Activated T-cell treated with anti-CD3 and anti-CD28 coated beads for 4 hours (primary cell): ENCODE data around the gene SLC39A9.
"Not testable (repeated sequence)": the region's sequence is repeated elsewhere in the genome, so short reads cannot be mapped to it uniquely, and the experiment has no call there.

Source experiments
- DNase-seq: peaks from one replicate; pipeline ENCODE4 v3.0.0-alpha.2; 2020

SLC39A9 gene

GRCh38 chr14:69428289-69428998 lies 30.0 kb downstream of the SLC39A9 start:
- no peak for DNase-seq

DNA sequence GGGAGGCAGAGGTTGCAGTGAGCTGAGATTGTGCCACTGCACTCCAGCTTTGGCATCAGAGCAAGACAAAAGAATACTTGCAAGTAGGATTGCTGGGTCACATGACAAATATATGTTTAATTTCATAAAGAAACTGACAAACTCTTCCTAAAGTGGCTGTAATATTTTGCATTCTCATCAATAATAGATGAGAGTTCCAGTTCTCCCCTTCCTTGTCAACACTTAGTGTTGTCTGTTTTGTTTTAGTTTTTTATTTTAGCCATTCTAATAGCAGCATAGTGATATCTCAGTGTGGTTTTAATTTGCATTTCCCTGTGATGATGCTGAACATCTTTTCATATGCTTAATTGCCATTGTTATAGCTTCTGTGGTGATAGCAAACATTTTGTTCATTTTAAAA lies 31.2 kb downstream of the SLC39A9 start:
- no peak for DNase-seq

GRCh38 chr14:69430306-69430939 lies 31.9 kb downstream of the SLC39A9 start:
- no peak for DNase-seq

- no peak for DNase-seq
Measured at GRCh38 chr14:69432364-69432763, 33.9 kb downstream of the SLC39A9 start.

- no peak for DNase-seq
Measured at GRCh38 chr14:69439521-69440270, 41.2 kb downstream of the SLC39A9 start.

- no peak for DNase-seq
Measured at GRCh38 chr14:69441948-69442347, 43.5 kb downstream of the SLC39A9 start.

GRCh38 chr14:69443296-69443805 lies 44.9 kb downstream of the SLC39A9 start:
- no peak for DNase-seq

DNA sequence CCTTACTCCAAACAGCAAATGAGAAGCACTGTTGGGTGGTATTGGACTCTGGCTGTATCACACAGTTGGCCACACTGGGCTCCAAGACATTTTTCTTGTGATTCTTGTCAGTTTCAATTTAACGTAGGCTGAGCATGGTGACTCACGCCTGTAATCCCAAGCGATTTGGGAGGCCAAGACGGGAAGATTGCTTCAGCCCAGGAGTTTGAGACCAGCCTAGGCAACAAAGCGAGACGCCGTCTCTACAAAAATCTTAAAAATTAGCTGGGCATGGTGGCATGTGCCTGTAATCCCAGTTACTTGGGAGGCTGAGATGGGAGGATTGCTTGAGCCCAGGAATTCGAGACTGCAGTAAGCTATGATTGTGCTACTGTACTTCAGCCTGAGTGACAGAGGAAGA lies 50.7 kb downstream of the SLC39A9 start:
- DNase-seq: no peak

DNA sequence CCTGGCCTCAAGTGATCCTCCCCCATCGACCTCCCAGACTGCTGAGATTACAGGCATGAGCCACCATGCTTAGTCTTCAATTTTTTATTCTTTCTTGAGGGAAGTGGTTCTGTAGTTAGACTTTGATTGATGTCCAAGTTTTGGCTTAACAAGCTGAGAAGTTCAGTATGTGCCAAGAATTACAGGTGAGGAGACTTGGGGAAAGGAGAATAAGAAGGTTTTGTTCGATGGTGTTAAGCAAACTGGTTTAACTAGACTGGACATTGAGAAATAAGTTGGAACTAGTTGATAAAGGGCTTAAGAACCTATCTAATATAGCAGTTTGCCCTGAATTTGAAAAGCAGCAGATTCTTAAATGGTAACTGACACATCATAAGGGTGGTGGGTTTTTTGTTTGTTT lies 53.4 kb downstream of the SLC39A9 start:
- DNase-seq: no peak

DNA sequence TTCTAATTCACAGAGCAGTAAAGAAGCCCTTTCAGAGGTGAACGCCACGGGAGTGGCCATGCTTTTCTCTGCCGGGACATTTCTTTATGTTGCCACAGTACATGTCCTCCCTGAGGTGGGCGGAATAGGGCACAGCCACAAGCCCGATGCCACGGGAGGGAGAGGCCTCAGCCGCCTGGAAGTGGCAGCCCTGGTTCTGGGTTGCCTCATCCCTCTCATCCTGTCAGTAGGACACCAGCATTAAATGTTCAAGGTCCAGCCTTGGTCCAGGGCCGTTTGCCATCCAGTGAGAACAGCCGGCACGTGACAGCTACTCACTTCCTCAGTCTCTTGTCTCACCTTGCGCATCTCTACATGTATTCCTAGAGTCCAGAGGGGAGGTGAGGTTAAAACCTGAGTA lies 59.9 kb downstream of the SLC39A9 start:
- no peak for DNase-seq

GRCh38 chr14:69459122-69459521 lies 60.6 kb downstream of the SLC39A9 start:
- no peak for DNase-seq

GRCh38 chr14:69460093-69460701 lies 61.7 kb downstream of the SLC39A9 start:
- peak; percentile 25 for DNase-seq

- no peak for DNase-seq
Measured at GRCh38 chr14:69464379-69464778, 65.9 kb downstream of the SLC39A9 start.

DNA sequence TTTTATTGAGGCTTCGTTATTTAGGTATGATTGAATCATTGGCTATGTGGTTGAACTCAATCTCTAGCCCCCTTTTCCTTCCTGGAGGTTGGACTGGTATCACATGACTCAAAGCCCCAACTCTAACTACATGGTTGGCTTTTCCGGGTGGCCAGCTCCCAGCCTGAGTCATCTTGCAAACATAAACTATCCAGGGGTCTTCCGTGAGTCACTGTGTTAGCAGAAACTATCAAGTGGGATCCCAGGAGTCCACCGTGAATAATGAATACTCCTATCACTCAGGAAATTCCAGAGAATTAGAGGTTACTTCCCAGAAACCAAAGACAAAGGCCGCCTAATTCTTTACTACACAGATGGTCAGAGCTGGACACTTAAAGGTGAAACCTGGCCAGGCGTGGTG lies 66.3 kb downstream of the SLC39A9 start:
- no peak for DNase-seq

DNA sequence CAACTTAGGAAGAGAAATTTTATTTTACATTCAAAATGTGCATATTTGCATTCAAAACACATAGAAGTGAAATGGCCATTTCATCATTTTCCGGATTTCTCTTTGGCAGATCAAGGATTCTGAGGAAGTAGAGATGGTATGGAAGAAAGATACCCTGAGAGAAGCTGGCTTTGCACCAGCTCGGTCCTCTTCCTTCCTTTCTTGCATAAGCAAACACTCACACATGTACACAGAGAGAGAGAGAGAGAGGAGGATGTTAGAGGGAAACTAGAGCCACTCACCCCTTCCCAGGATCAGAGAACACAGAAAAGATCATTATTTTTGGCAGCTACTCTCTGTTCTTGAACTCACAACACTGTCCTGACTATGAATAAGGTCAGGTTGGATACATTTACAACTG lies 70.5 kb downstream of the SLC39A9 start:
- DNase-seq: no peak

DNA sequence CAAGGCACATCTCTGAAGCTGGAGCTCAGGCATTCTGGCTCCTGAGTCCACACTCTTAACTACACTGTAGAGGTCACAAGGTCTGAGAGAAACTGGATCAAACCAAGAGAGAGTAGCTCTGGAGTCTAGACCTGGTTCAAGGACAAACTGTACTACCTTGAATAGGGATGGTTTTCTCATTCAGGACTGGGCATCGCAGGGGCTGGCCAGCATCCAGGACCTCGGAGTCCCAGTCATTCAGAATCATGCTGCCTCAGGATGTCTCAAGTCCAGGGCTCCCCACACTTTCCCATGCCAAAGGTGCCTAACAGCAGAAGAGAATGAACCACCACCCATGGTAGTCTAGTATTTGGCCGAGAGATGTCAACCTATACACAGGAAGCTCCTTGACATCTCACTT lies 72.9 kb downstream of the SLC39A9 start:
- no peak for DNase-seq

DNA sequence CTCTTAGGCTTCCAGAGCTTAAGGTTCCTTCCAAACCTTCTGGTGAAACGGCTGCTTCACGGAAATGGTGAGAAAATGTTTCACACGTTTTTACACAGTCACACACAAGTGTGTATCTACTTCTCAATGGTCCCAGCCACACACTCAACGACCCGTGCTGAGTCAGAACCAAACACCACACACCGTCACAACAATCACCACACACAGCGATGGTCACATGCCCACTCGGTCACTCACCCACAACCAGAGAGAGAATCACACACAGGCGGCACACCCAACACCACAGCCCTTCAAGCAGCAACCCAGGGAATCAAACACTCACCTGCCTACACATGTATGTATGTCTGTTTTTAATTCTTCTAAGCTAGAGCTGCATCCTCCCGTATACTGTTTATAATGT lies 73.4 kb downstream of the SLC39A9 start:
- no peak for DNase-seq

DNA sequence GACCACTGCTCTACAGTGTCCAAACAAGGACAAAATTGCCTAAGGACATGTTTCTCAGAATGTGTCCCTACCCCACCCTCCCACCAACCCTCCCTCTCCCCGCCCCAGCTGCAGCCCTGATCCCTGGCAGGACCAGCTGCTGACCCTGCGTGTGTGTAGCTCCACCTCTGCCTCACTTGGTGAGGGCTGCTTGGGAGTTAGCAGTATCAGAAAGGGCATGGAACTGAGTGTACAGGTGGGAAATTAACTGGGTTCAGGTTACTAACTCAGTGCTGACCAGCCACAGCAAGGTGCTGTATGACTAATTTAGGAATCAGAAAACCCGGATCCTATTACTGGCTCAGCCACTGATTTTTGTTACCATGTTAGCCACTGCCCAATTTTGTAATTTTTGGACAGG lies 74.8 kb downstream of the SLC39A9 start:
- DNase-seq: no peak

- no peak for DNase-seq
Measured at GRCh38 chr14:69473946-69474345, 75.5 kb downstream of the SLC39A9 start.

DNA sequence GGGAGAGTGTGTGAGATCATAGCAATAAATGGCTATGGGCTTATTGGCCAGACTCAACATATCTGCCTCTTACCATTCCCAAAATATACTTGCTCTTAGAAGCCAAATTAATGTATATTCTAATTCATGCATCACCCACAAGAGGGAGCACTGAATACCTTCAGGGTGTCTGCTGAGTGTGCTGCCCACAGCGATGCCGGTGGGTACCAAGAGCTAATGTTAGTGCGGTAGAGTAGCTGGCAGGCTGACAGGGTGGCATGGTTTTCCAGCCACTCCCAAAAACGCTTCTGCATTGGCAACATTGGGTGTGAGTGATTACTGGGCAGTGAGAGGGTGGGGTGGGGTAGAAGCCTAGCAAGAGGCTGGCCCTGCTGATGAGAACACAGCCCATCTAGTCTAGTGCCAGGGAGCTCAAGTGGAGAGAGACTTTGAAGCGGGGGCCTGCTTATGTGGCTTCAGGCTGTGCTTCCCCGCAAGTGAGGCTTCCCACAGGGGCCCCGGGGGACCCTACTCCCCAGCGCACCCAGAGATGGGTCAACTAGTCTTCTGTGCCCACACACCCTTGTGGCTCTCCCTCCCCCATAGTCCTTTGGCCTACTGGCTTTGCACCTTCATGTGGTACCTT lies 76.8 kb downstream of the SLC39A9 start:
- no peak for DNase-seq

GRCh38 chr14:69476824-69477450 lies 78.4 kb downstream of the SLC39A9 start:
- DNase-seq: not testable (repeated sequence)

DNA sequence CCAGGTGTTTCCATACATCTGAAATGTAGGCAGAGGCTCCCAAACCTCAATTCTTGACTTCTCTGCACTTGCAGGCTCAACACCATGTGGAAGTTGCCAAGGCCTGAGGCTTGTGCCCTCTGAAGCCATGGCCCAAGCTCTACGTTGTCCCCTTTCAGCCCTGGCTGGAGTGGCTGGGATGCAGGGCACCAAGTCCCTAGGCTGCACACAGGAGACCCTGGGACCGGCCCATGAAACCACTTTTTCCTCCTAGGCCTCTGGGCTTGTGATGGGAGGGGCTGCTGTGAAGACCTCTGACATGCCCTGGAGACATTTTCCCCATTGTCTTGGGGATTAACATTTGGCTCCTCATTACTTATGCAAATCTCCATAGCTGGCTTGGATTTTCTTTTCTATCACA lies 79.6 kb downstream of the SLC39A9 start:
- DNase-seq: not testable (repeated sequence)
